Thyroid gland (tissue), 4 donors: ENCODE results near the gene SH2D5. TPM values are rescaled to one million over a fixed set of nuclear protein-coding genes. Genes with fewer than 3 reads are reported as not detected.

Source experiments
- DNase-seq, 2 donors: peaks; one replicate each; pipeline ENCODE4 v3.0.0-alpha.2; 2019
- H3K27ac ChIP-seq, 3 donors: fragments of 200-600 bp; sonication (generic); 1 replicate in 2 of 3; 2 replicates in 1 of 3; pipeline ENCODE4 v1.5.1; 2016 to 2019; ENCODE audit warnings: mild to moderate bottlenecking in 1 of 3, moderate library complexity in 1 of 3
- H3K27me3 ChIP-seq: fragments of 200-600 bp; sonication (generic); one replicate; pipeline ENCODE4 v1.5.1; 2019
- H3K36me3 ChIP-seq, 2 donors: fragments of 200-600 bp; sonication (generic); one replicate each; pipeline ENCODE4 v1.5.1; 2016 to 2019
- H3K4me1 ChIP-seq, 2 donors: fragments of 200-600 bp; sonication (generic); one replicate each; pipeline ENCODE4 v1.5.1; 2017 to 2019
- H3K4me3 ChIP-seq, 3 donors: fragments of 200-600 bp; sonication (generic); replicated peaks in 1 of 3; 1 replicate in 2 of 3; 2 replicates in 1 of 3; pipeline ENCODE4 v1.5.1; 2016; ENCODE audit warnings: mild to moderate bottlenecking in 1 of 3
- H3K9me3 ChIP-seq: fragments of 200-600 bp; sonication (generic); one replicate; pipeline ENCODE4 v1.5.1; 2017
- CTCF ChIP-seq, 6 experiments: fragments of 200-600 bp in 3 of 6; fragments of 450-650 bp in 3 of 6; sonication (generic) in 3 of 6; IDR thresholded peaks; one replicate each; pipeline ENCODE4 v1.5.1; 2016 to 2019; ENCODE audit warnings: antibody characterized with exemption in 6 of 6, mild to moderate bottlenecking in 2 of 6, inconsistent platforms in 1 of 6, moderate library complexity in 1 of 6
- POLR2A ChIP-seq, 2 donors: fragments of 450-650 bp; IDR thresholded peaks; one replicate each; pipeline ENCODE4 v1.6.1; 2017; ENCODE audit warnings: antibody characterized with exemption in 2 of 2, mild to moderate bottlenecking in 2 of 2, moderate library complexity in 1 of 2
- WGBS, 2 donors: methylation state at CpG; one replicate each; pipeline ENCODE4 v1.1.5; 2017; 5-methylcytosine and 5-hydroxymethylcytosine counted together
- intact Hi-C: fragments of 100-400 bp; cut with DNase I; formaldehyde crosslinking; loops from one replicate; pipeline ENCODE4 v1.15.1; 2023
- total RNA-seq, 4 donors: library from RNA; depleted of rRNA; stranded (reverse); fragments of >200 nt; gene quantifications; one replicate each; pipeline ENCODE4 v1.2.3, GENCODE V29; 2016

SH2D5 gene
- total RNA-seq, 4 donors from 2014 or later: 0.11 to 1.4 (median 0.77) TPM

DNA sequence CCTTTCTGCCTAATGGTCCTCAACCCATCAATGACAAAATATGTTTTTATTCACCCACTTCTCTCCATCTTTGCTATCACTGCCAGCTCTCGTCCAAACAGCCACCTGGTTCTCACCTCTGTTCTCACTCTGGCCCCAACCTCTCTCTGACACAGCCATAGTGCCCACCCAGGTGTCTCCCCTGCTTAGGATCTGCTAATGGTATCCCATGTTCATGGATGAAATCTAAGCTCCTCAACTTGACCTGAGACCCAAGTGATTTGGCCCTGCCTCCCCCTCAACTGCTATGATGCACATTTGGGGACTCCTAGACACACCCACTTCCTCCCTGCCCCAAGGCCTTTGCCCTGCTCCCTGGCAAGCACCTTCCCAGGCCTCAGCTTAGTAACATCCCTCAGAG lies 40.6 kb downstream of the SH2D5 start:
- 87 to 97% methylated on average over 1 of the region's 1 CpG for whole genome bisulfite sequencing, 2 donors

DNA sequence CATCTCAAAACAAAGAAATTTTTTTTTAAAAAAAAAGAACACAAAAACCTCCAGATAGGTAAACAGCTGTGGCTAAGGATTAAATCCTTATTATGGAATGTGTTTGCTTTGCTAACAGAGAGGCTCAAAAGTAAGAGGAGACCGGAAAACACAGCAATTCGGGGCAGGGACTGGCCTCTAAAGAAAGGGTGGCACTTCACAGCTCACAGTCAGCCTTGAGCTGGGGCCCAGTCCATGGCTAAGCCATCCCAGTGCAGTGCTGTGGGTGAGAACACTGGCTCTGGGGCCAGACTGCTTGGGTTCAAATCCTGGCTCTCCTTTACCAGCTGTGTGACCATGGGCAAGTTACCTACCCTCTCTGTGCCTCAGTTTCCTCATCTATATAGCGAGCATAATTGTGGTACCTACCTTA lies 42.9 kb downstream of the SH2D5 start:
- no peaks in the 10 kb centered on the region for H3K27me3 ChIP-seq
- intact Hi-C loops: no loop called here
- DNase-seq: no peak
- H3K9me3 ChIP-seq: no peaks in the 10 kb centered on the region
- no peak overlapping the region for H3K4me3 ChIP-seq
- no peaks in the 10 kb centered on the region for H3K36me3 ChIP-seq
- TF ChIP-seq CTCF (IDR thresholded peaks at IDR 0.05) (no peak), POLR2A (IDR thresholded peaks at IDR 0.05) (no peak)
- H3K27ac ChIP-seq: peak overlapping the region in 1 of 3 donors; percentile 16
- WGBS, 2 donors: 58 to 68% methylated on average over 3 of the region's 3 CpGs
- H3K4me1 ChIP-seq: peaks cover 0 to 24% of the 10 kb centered on the region in 2 donors

More for the DNA sequence above, 40.6 kb downstream of the SH2D5 start:
- peaks cover 0 to 15% of the 10 kb centered on the region in 2 donors for H3K4me1 ChIP-seq
- no peaks in the 10 kb centered on the region for H3K36me3 ChIP-seq
- no peak for DNase-seq
- H3K27ac ChIP-seq: no peak overlapping the region
- intact Hi-C loops: no loop called here
- TF ChIP-seq POLR2A (IDR thresholded peaks at IDR 0.05): no peak
- no peak for TF ChIP-seq CTCF (IDR thresholded peaks at IDR 0.05)
- no peaks in the 10 kb centered on the region for H3K27me3 ChIP-seq
- no peaks in the 10 kb centered on the region for H3K9me3 ChIP-seq
- no peak overlapping the region for H3K4me3 ChIP-seq

- H3K4me3 ChIP-seq: no peak overlapping the region
- WGBS, 2 donors: 69 to 89% methylated on average over 17 to 18 of the region's 26 CpGs
- no peaks in the 10 kb centered on the region for H3K36me3 ChIP-seq
- H3K9me3 ChIP-seq: no peaks in the 10 kb centered on the region
- TF ChIP-seq CTCF (IDR thresholded peaks at IDR 0.05): no peak
- TF ChIP-seq POLR2A (IDR thresholded peaks at IDR 0.05): no peak
- intact Hi-C loops: no loop called here
- peak overlapping the region in 1 of 3 donors; percentile 72 for H3K27ac ChIP-seq
- peaks cover 0 to 24% of the 10 kb centered on the region in 2 donors for H3K4me1 ChIP-seq
- DNase-seq: peak in 1 of 2 donors; percentile 26
- H3K27me3 ChIP-seq: no peaks in the 10 kb centered on the region
Measured at GRCh38 chr1:20686883-20687725, 45.4 kb downstream of the SH2D5 start.

DNA sequence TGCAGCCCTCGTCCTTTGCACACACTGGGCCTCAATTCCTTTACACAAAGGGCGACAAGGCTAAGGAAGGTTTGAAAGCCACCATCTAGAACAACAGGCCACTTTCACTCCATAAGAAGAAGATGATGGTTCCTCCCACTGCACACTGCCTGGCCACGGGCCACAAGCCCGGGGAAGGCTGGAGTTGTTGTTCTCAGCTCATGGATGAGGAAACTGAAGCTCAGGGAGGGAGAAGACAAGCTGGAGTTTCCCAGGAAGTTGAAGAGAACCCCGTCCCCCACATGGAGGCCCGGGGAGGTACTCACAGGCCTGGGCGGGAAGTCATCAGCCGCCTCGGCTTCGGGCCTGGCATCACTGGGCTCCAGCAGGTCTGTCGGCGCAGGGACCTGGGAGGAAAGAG lies 46.8 kb downstream of the SH2D5 start:
- 82 to 97% methylated on average over 10 to 11 of the region's 12 CpGs for WGBS, 2 donors
- intact Hi-C loops: no loop called here
- H3K9me3 ChIP-seq: no peaks in the 10 kb centered on the region
- H3K27ac ChIP-seq: peak overlapping the region; percentile 41 to 74 (median 72)
- no peaks in the 10 kb centered on the region for H3K27me3 ChIP-seq
- no peak for TF ChIP-seq CTCF (IDR thresholded peaks at IDR 0.05)
- no peak for TF ChIP-seq POLR2A (IDR thresholded peaks at IDR 0.05)
- no peak overlapping the region for H3K4me3 ChIP-seq
- no peaks in the 10 kb centered on the region for H3K36me3 ChIP-seq
- no peak for DNase-seq
- H3K4me1 ChIP-seq: peaks cover 0 to 24% of the 10 kb centered on the region in 2 donors

DNA sequence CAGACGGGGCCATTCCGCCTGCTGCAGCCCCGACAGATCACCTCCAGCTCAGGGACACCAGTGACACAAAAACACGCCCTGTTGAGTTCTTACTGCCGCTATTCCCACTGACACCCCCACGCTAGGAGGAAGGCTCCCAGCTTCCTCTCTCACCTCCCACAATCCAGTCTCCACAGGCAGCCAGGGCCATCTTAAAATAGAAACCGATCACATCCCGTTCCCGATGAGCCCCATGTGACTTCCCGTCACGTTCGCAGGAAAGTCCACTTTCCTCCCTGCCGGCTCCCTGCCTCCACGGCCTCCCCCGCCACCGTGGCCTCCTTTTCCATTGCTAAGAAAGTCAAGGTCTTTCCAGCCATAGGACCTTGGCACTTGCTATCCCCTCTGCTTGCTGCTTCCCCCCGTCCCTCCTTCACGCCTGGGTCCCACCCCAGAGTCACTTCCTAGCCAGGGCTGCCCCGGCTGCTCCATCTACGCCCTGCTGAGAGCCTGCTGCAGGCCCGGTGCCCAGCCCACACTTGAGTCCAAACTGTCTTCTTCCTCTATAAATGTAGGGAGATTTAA lies 47.3 kb downstream of the SH2D5 start:
- 80 to 82% methylated on average over 20 to 21 of the region's 21 CpGs for whole genome bisulfite sequencing, 2 donors

More for the DNA sequence above, 47.3 kb downstream of the SH2D5 start:
- TF ChIP-seq POLR2A (IDR thresholded peaks at IDR 0.05) (peak in 1 of 2 donors; percentile 29), CTCF (IDR thresholded peaks at IDR 0.05) (no peak)
- H3K27ac ChIP-seq: peak overlapping the region; percentile 72 to 76 (median 74)
- no peaks in the 10 kb centered on the region for H3K36me3 ChIP-seq
- DNase-seq: peak; percentile 24 to 31
- peak overlapping the region in 1 of 3 donors; percentile 13 for H3K4me3 ChIP-seq
- H3K9me3 ChIP-seq: no peaks in the 10 kb centered on the region
- intact Hi-C loops: no loop called here
- no peaks in the 10 kb centered on the region for H3K27me3 ChIP-seq
- H3K4me1 ChIP-seq: peaks cover 0 to 24% of the 10 kb centered on the region in 2 donors
